Measurements from ENCODE around the gene SLC46A3. TPM values are rescaled to one million over a fixed set of nuclear protein-coding genes. Genes with fewer than 3 reads are reported as not detected.
"Not testable (repeated sequence)": the region's sequence is repeated elsewhere in the genome, so short reads cannot be mapped to it uniquely, and the experiment has no call there.

The SLC46A3 gene
- total RNA-seq, 4 donors from 2014 or later, result 8.3 to 20.7 (median 12.0) TPM

- 93% methylated on average over 3 of the region's 12 CpGs; no CpG with 5 or more reads in 1 of the 2 donors for WGBS, 2 donors (ENCODE audit: low coverage in 1 of 2)
- no peaks in the 10 kb centered on the region for H3K27me3 ChIP-seq
- H3K9me3 ChIP-seq, result no peaks in the 10 kb centered on the region
- H3K4me1 ChIP-seq, result no peaks in the 10 kb centered on the region
- no peak for ATAC-seq
- no peak for TF ChIP-seq POLR2AphosphoS5 (IDR thresholded peaks at IDR 0.05)
- no peak for TF ChIP-seq POLR2A (IDR thresholded peaks at IDR 0.05)
- no peak for TF ChIP-seq EP300 (IDR thresholded peaks at IDR 0.05)
- TF ChIP-seq CTCF (IDR thresholded peaks at IDR 0.05), result no peak
- H3K36me3 ChIP-seq, result peaks cover 0 to 2% of the 10 kb centered on the region in 2 donors
- no peak overlapping the region for H3K4me3 ChIP-seq
- no peak overlapping the region for H3K27ac ChIP-seq
These were observed 33.7 kb downstream of the SLC46A3 start for GRCh38 chr13:28685114-28685513.

- Histone ChIP-seq H3K27ac (no peak overlapping the region), H3K4me3 (no peak overlapping the region), H3K9me3 (no peaks in the 10 kb centered on the region), H3K36me3 (peaks cover 0 to 10% of the 10 kb centered on the region in 2 donors), H3K4me1 (no peaks in the 10 kb centered on the region), H3K27me3 (no peaks in the 10 kb centered on the region)
- no CpG with 5 or more reads among the region's 7 CpGs for WGBS, 2 donors (ENCODE audit: low coverage in 1 of 2)
- TF ChIP-seq POLR2AphosphoS5 (IDR thresholded peaks at IDR 0.05), result no peak
- TF ChIP-seq CTCF (IDR thresholded peaks at IDR 0.05), result no peak
- no peak for TF ChIP-seq POLR2A (IDR thresholded peaks at IDR 0.05)
- no peak for TF ChIP-seq EP300 (IDR thresholded peaks at IDR 0.05)
- no peak for ATAC-seq
These were observed 34.5 kb downstream of the SLC46A3 start for GRCh38 chr13:28684257-28684656.

- H3K36me3 ChIP-seq, result peaks cover 0 to 21% of the 10 kb centered on the region in 2 donors
- H3K27ac ChIP-seq, H3K4me1 ChIP-seq, H3K4me3 ChIP-seq, ATAC-seq, H3K27me3 ChIP-seq, H3K9me3 ChIP-seq: not testable (repeated sequence)
- WGBS, 2 donors (ENCODE audit: low coverage in 1 of 2), result 78 to 93% methylated on average over 5 to 7 of the region's 8 CpGs
These were observed 35.6 kb downstream of the SLC46A3 start for GRCh38 chr13:28683169-28683568.

GRCh38 chr13:28680541-28680940, 38.2 kb downstream of the SLC46A3 start:
- ATAC-seq, result no peak
- Histone ChIP-seq H3K9me3 (no peaks in the 10 kb centered on the region), H3K4me3 (no peak overlapping the region), H3K36me3 (peaks cover 0 to 47% of the 10 kb centered on the region in 2 donors), H3K27ac (no peak overlapping the region), H3K4me1 (no peaks in the 10 kb centered on the region), H3K27me3 (no peaks in the 10 kb centered on the region)
- WGBS, 2 donors (ENCODE audit: low coverage in 1 of 2), result 77 to 82% methylated on average over 2 of the region's 2 CpGs
- TF ChIP-seq CTCF (IDR thresholded peaks at IDR 0.05), result no peak
- TF ChIP-seq POLR2AphosphoS5 (IDR thresholded peaks at IDR 0.05), result no peak
- no peak for TF ChIP-seq EP300 (IDR thresholded peaks at IDR 0.05)
- no peak for TF ChIP-seq POLR2A (IDR thresholded peaks at IDR 0.05)

GRCh38 chr13:28679628-28680027, 39.1 kb downstream of the SLC46A3 start:
- Histone ChIP-seq H3K9me3 (no peaks in the 10 kb centered on the region), H3K36me3 (peaks cover 0 to 56% of the 10 kb centered on the region in 2 donors), H3K4me3 (no peak overlapping the region), H3K27ac (no peak overlapping the region), H3K4me1 (no peaks in the 10 kb centered on the region), H3K27me3 (no peaks in the 10 kb centered on the region)
- no peak for TF ChIP-seq EP300 (IDR thresholded peaks at IDR 0.05)
- TF ChIP-seq POLR2AphosphoS5 (IDR thresholded peaks at IDR 0.05), result no peak
- peak in 1 of 4 experiments; percentile 12 for TF ChIP-seq CTCF (IDR thresholded peaks at IDR 0.05)
- no peak for TF ChIP-seq POLR2A (IDR thresholded peaks at IDR 0.05)
- 85% methylated on average over 1 of the region's 1 CpG; no CpG with 5 or more reads in 1 of the 2 donors for WGBS, 2 donors (ENCODE audit: low coverage in 1 of 2)
- ATAC-seq, result no peak

Measured in gastroesophageal sphincter (tissue), 4 donors.